Measurements from ENCODE around the gene BARX2.

BARX2 gene

GRCh38 chr11:129395432-129395831, 19.8 kb downstream of the BARX2 start:
- Histone ChIP-seq H3K4me1 (ENCODE audit: insufficient read depth, low read length) (no peaks in the 10 kb centered on the region), H3K36me3 (ENCODE audit: insufficient read depth, low read length) (no peaks in the 10 kb centered on the region), H3K9me3 (ENCODE audit: low read length) (no peaks in the 10 kb centered on the region), H2AFZ (ENCODE audit: low read depth, low read length) (no peak overlapping the region), H3K27me3 (ENCODE audit: insufficient read depth, low read length) (no peaks in the 10 kb centered on the region), H3K4me3 (ENCODE audit: low read length) (no peak overlapping the region)

GRCh38 chr11:129395883-129396282, 20.2 kb downstream of the BARX2 start:
- Histone ChIP-seq H3K36me3 (ENCODE audit: insufficient read depth, low read length) (no peaks in the 10 kb centered on the region), H3K27me3 (ENCODE audit: insufficient read depth, low read length) (no peaks in the 10 kb centered on the region), H3K9me3 (ENCODE audit: low read length) (no peaks in the 10 kb centered on the region), H3K4me3 (ENCODE audit: low read length) (no peak overlapping the region), H2AFZ (ENCODE audit: low read depth, low read length) (no peak overlapping the region), H3K4me1 (ENCODE audit: insufficient read depth, low read length) (no peaks in the 10 kb centered on the region)

GRCh38 chr11:129396454-129396853, 20.8 kb downstream of the BARX2 start:
- Histone ChIP-seq H3K36me3 (ENCODE audit: insufficient read depth, low read length) (no peaks in the 10 kb centered on the region), H3K27me3 (ENCODE audit: insufficient read depth, low read length) (no peaks in the 10 kb centered on the region), H3K9me3 (ENCODE audit: low read length) (no peaks in the 10 kb centered on the region), H3K4me1 (ENCODE audit: insufficient read depth, low read length) (no peaks in the 10 kb centered on the region), H2AFZ (ENCODE audit: low read depth, low read length) (no peak overlapping the region), H3K4me3 (ENCODE audit: low read length) (no peak overlapping the region)

GRCh38 chr11:129402206-129403171, 26.8 kb downstream of the BARX2 start:
- H3K4me3 ChIP-seq (ENCODE audit: low read length), result no peak overlapping the region
- peaks cover 13% of the 10 kb centered on the region for H3K27me3 ChIP-seq (ENCODE audit: insufficient read depth, low read length)
- no peak overlapping the region for H2AFZ ChIP-seq (ENCODE audit: low read depth, low read length)
- no peaks in the 10 kb centered on the region for H3K4me1 ChIP-seq (ENCODE audit: insufficient read depth, low read length)
- H3K9me3 ChIP-seq (ENCODE audit: low read length), result no peaks in the 10 kb centered on the region
- H3K36me3 ChIP-seq (ENCODE audit: insufficient read depth, low read length), result no peaks in the 10 kb centered on the region

GRCh38 chr11:129404731-129405130, 29.1 kb downstream of the BARX2 start:
- no peak overlapping the region for H3K4me3 ChIP-seq (ENCODE audit: low read length)
- H3K36me3 ChIP-seq (ENCODE audit: insufficient read depth, low read length), result no peaks in the 10 kb centered on the region
- no peaks in the 10 kb centered on the region for H3K4me1 ChIP-seq (ENCODE audit: insufficient read depth, low read length)
- H3K9me3 ChIP-seq (ENCODE audit: low read length), result no peaks in the 10 kb centered on the region
- H2AFZ ChIP-seq (ENCODE audit: low read depth, low read length), result no peak overlapping the region
- peaks cover 15% of the 10 kb centered on the region for H3K27me3 ChIP-seq (ENCODE audit: insufficient read depth, low read length)

GRCh38 chr11:129408865-129409444, 33.3 kb downstream of the BARX2 start:
- peaks cover 15% of the 10 kb centered on the region for H3K27me3 ChIP-seq (ENCODE audit: insufficient read depth, low read length)
- no peaks in the 10 kb centered on the region for H3K9me3 ChIP-seq (ENCODE audit: low read length)
- H3K4me3 ChIP-seq (ENCODE audit: low read length), result no peak overlapping the region
- no peak overlapping the region for H2AFZ ChIP-seq (ENCODE audit: low read depth, low read length)
- no peaks in the 10 kb centered on the region for H3K4me1 ChIP-seq (ENCODE audit: insufficient read depth, low read length)
- H3K36me3 ChIP-seq (ENCODE audit: insufficient read depth, low read length), result no peaks in the 10 kb centered on the region

- no peak overlapping the region for H2AFZ ChIP-seq (ENCODE audit: low read depth, low read length)
- no peak overlapping the region for H3K4me3 ChIP-seq (ENCODE audit: low read length)
- H3K36me3 ChIP-seq (ENCODE audit: insufficient read depth, low read length), result no peaks in the 10 kb centered on the region
- peaks cover 12% of the 10 kb centered on the region for H3K27me3 ChIP-seq (ENCODE audit: insufficient read depth, low read length)
- no peaks in the 10 kb centered on the region for H3K9me3 ChIP-seq (ENCODE audit: low read length)
- no peaks in the 10 kb centered on the region for H3K4me1 ChIP-seq (ENCODE audit: insufficient read depth, low read length)
Observed at GRCh38 chr11:129410395-129410960, 34.8 kb downstream of the BARX2 start.

GRCh38 chr11:129412494-129412893, 36.8 kb downstream of the BARX2 start:
- H3K27me3 ChIP-seq (ENCODE audit: insufficient read depth, low read length), result peaks cover 2% of the 10 kb centered on the region
- no peaks in the 10 kb centered on the region for H3K36me3 ChIP-seq (ENCODE audit: insufficient read depth, low read length)
- no peak overlapping the region for H2AFZ ChIP-seq (ENCODE audit: low read depth, low read length)
- no peak overlapping the region for H3K4me3 ChIP-seq (ENCODE audit: low read length)
- no peaks in the 10 kb centered on the region for H3K4me1 ChIP-seq (ENCODE audit: insufficient read depth, low read length)
- no peaks in the 10 kb centered on the region for H3K9me3 ChIP-seq (ENCODE audit: low read length)

- Histone ChIP-seq H3K4me3 (ENCODE audit: low read length) (no peak overlapping the region), H3K4me1 (ENCODE audit: insufficient read depth, low read length) (no peaks in the 10 kb centered on the region)
Observed at GRCh38 chr11:129414144-129414872, 38.7 kb downstream of the BARX2 start.

GRCh38 chr11:129416080-129416820, 40.6 kb downstream of the BARX2 start:
- no peaks in the 10 kb centered on the region for H3K9me3 ChIP-seq (ENCODE audit: low read length)

More at GRCh38 chr11:129414144-129414872, 38.7 kb downstream of the BARX2 start:
- H3K36me3 ChIP-seq (ENCODE audit: insufficient read depth, low read length), result no peaks in the 10 kb centered on the region
- H3K27me3 ChIP-seq (ENCODE audit: insufficient read depth, low read length), result peaks cover 2% of the 10 kb centered on the region
- no peaks in the 10 kb centered on the region for H3K9me3 ChIP-seq (ENCODE audit: low read length)
- H2AFZ ChIP-seq (ENCODE audit: low read depth, low read length), result no peak overlapping the region

GRCh38 chr11:129417458-129417857, 41.8 kb downstream of the BARX2 start:
- Histone ChIP-seq H3K4me3 (ENCODE audit: low read length) (no peak overlapping the region), H2AFZ (ENCODE audit: low read depth, low read length) (no peak overlapping the region), H3K4me1 (ENCODE audit: insufficient read depth, low read length) (no peaks in the 10 kb centered on the region), H3K27me3 (ENCODE audit: insufficient read depth, low read length) (peaks cover 5% of the 10 kb centered on the region), H3K9me3 (ENCODE audit: low read length) (no peaks in the 10 kb centered on the region), H3K36me3 (ENCODE audit: insufficient read depth, low read length) (no peaks in the 10 kb centered on the region)

More at GRCh38 chr11:129416080-129416820, 40.6 kb downstream of the BARX2 start:
- Histone ChIP-seq H2AFZ (ENCODE audit: low read depth, low read length) (no peak overlapping the region), H3K4me3 (ENCODE audit: low read length) (no peak overlapping the region), H3K27me3 (ENCODE audit: insufficient read depth, low read length) (peaks cover 2% of the 10 kb centered on the region), H3K36me3 (ENCODE audit: insufficient read depth, low read length) (no peaks in the 10 kb centered on the region), H3K4me1 (ENCODE audit: insufficient read depth, low read length) (no peaks in the 10 kb centered on the region)

- H3K27me3 ChIP-seq (ENCODE audit: insufficient read depth, low read length), result peaks cover 5% of the 10 kb centered on the region
Observed at GRCh38 chr11:129418039-129418438, 42.4 kb downstream of the BARX2 start.

More at GRCh38 chr11:129418039-129418438, 42.4 kb downstream of the BARX2 start:
- no peaks in the 10 kb centered on the region for H3K9me3 ChIP-seq (ENCODE audit: low read length)
- H3K4me3 ChIP-seq (ENCODE audit: low read length), result no peak overlapping the region
- H3K36me3 ChIP-seq (ENCODE audit: insufficient read depth, low read length), result no peaks in the 10 kb centered on the region
- H2AFZ ChIP-seq (ENCODE audit: low read depth, low read length), result no peak overlapping the region
- H3K4me1 ChIP-seq (ENCODE audit: insufficient read depth, low read length), result no peaks in the 10 kb centered on the region

All from neuron (in vitro differentiated cells).